NOMO-1 treated with DMSO at 0.1 percent for 48 hours (cell line): Measurements from ENCODE around the gene LRR1.
A peak's percentile ranks its signal among the peaks of the same experiment; 100 is the strongest.
"Not testable (repeated sequence)": the region's sequence is repeated elsewhere in the genome, so short reads cannot be mapped to it uniquely, and the experiment has no call there.

Source experiments
- DNase-seq: peaks from one replicate; lab custom pipeline; 2025; ENCODE audit not compliant: unreplicated experiment; lab: John Stamatoyannopoulos, UW

Gene LRR1

GRCh38 chr14:49585803-49586672, 12.7 kb upstream of the LRR1 start, which contains the start of gene RPS29:
RPS29 (minus strand) TSS chr14:49586380; CDS start chr14:49586346, 34 bp downstream.
- DNase-seq = peak; percentile 97

- peak; percentile 66 for DNase-seq
These were observed 11.9 kb upstream of the LRR1 start for GRCh38 chr14:49586673-49587460.

GRCh38 chr14:49589387-49589786, 9.4 kb upstream of the LRR1 start:
- DNase-seq = no peak

- no peak for DNase-seq
These were observed 5.7 kb upstream of the LRR1 start for GRCh38 chr14:49593016-49593415.

- DNase-seq = no peak
These were observed 4.2 kb upstream of the LRR1 start for GRCh38 chr14:49594347-49595091.

GRCh38 chr14:49598189-49598484, 603 bp upstream of the LRR1 start:
- no peak for DNase-seq

- no peak for DNase-seq
These were observed 8.8 kb downstream of the LRR1 start for GRCh38 chr14:49607583-49607982.

GRCh38 chr14:49612251-49612650, 13.5 kb downstream of the LRR1 start:
- no peak for DNase-seq

GRCh38 chr14:49612671-49613070, 13.9 kb downstream of the LRR1 start:
- no peak for DNase-seq

GRCh38 chr14:49614196-49614595, 15.5 kb downstream of the LRR1 start:
- DNase-seq = no peak

- no peak for DNase-seq
These were observed 17.0 kb downstream of the LRR1 start for GRCh38 chr14:49615776-49616175.

- no peak for DNase-seq
These were observed 19.2 kb downstream of the LRR1 start for GRCh38 chr14:49617852-49618519.

GRCh38 chr14:49619273-49619672, 20.5 kb downstream of the LRR1 start:
- DNase-seq = not testable (repeated sequence)

- DNase-seq = no peak
These were observed 21.0 kb downstream of the LRR1 start for GRCh38 chr14:49619730-49620129.

GRCh38 chr14:49620182-49621113, 21.7 kb downstream of the LRR1 start, which contains the start of the genes MGAT2 and RPL36AL:
MGAT2 (plus strand) TSS chr14:49620799; CDS start chr14:49621269, 470 bp downstream.
RPL36AL (minus strand) TSS chr14:49620626; CDS start chr14:49619104, 1,522 bp downstream.
- peak; percentile 96 for DNase-seq

- DNase-seq = peak; percentile 68
These were observed 22.6 kb downstream of the LRR1 start for GRCh38 chr14:49621114-49621881.

- DNase-seq = no peak
These were observed 23.4 kb downstream of the LRR1 start for GRCh38 chr14:49622022-49622607.

GRCh38 chr14:49623387-49623786, 24.6 kb downstream of the LRR1 start:
- DNase-seq = no peak
